ENCODE data around the gene C2CD2. TPM values are rescaled to one million over a fixed set of nuclear protein-coding genes. Genes with fewer than 3 reads are reported as not detected.

The C2CD2 gene
- total RNA-seq, 4 donors from 2014 or later, result 39.4 to 79.5 (median 49.4) TPM

- 51 to 62% methylated on average over 9 of the region's 9 CpGs for WGBS, 2 donors
- DNase-seq (ENCODE audit: low spot score in 2 of 2), result no peak
- no peak for TF ChIP-seq POLR2A (IDR thresholded peaks at IDR 0.05)
- TF ChIP-seq, protein P1, sequence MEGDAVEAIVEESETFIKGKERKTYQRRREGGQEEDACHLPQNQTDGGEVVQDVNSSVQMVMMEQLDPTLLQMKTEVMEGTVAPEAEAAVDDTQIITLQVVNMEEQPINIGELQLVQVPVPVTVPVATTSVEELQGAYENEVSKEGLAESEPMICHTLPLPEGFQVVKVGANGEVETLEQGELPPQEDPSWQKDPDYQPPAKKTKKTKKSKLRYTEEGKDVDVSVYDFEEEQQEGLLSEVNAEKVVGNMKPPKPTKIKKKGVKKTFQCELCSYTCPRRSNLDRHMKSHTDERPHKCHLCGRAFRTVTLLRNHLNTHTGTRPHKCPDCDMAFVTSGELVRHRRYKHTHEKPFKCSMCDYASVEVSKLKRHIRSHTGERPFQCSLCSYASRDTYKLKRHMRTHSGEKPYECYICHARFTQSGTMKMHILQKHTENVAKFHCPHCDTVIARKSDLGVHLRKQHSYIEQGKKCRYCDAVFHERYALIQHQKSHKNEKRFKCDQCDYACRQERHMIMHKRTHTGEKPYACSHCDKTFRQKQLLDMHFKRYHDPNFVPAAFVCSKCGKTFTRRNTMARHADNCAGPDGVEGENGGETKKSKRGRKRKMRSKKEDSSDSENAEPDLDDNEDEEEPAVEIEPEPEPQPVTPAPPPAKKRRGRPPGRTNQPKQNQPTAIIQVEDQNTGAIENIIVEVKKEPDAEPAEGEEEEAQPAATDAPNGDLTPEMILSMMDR (IDR thresholded peaks at IDR 0.05), result no peak
- intact Hi-C loops (cut with DNase I; ENCODE audit: low total_unique reads), result loop anchor here (10.0 kb wide), 1 partner anchor 167 kb away; no protein-coding TSS in a partner anchor
- no peak overlapping the region for H3K4me3 ChIP-seq (ENCODE audit: low read depth, poor library complexity, severe bottlenecking)
These were observed 5.5 kb downstream of the C2CD2 start for GRCh38 chr21:41948078-41948895.

GRCh38 chr21:41945982-41946381 lies 7.8 kb downstream of the C2CD2 start:
- intact Hi-C loops (cut with DNase I; ENCODE audit: low total_unique reads), result loop anchor here (10.0 kb wide), 1 partner anchor 169 kb away; no protein-coding TSS in a partner anchor
- no peak overlapping the region for H3K4me3 ChIP-seq (ENCODE audit: low read depth, poor library complexity, severe bottlenecking)
- 93 to 96% methylated on average over 8 of the region's 8 CpGs for WGBS, 2 donors
- TF ChIP-seq POLR2A (IDR thresholded peaks at IDR 0.05), result no peak
- DNase-seq (ENCODE audit: low spot score in 2 of 2), result no peak

DNA sequence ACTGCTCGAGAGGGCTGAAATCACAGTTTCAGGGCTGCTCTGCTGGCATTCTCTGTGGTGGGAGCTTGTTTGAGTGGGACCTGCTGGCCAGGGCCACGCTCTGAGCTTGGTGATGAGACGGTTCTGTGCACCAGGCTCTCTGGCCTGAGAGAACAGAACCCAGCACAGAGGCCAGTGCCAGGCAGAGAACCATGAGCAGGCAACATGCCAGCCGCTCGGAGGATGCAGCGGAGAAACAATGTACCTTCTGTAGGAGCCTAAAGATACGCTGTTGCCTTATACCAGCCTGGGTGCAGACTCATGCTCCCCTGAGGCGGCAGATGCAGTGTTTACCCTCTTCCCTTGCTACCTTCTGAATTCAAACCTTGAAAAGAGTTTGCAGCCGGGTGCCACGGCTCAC lies 10.0 kb downstream of the C2CD2 start:
- intact Hi-C loops (cut with DNase I; ENCODE audit: low total_unique reads), result loop anchor here (10.0 kb wide), 1 partner anchor 171 kb away; no protein-coding TSS in a partner anchor
- WGBS, 2 donors, result 91 to 94% methylated on average over 10 of the region's 10 CpGs
- no peak overlapping the region for H3K4me3 ChIP-seq (ENCODE audit: low read depth, poor library complexity, severe bottlenecking)
- DNase-seq (ENCODE audit: low spot score in 2 of 2), result no peak
- no peak for TF ChIP-seq POLR2A (IDR thresholded peaks at IDR 0.05)
- TF ChIP-seq, protein P1 (IDR thresholded peaks at IDR 0.05), result no peak

- intact Hi-C loops (cut with DNase I; ENCODE audit: low total_unique reads), result loop anchor here (10.0 kb wide), 1 partner anchor 172 kb away; no protein-coding TSS in a partner anchor
- no peak overlapping the region for H3K4me3 ChIP-seq (ENCODE audit: low read depth, poor library complexity, severe bottlenecking)
- no peak for DNase-seq (ENCODE audit: low spot score in 2 of 2)
- TF ChIP-seq, protein P1 (IDR thresholded peaks at IDR 0.05), result no peak
- no peak for TF ChIP-seq POLR2A (IDR thresholded peaks at IDR 0.05)
- WGBS, 2 donors, result 82 to 90% methylated on average over 9 of the region's 9 CpGs
These were observed 11.4 kb downstream of the C2CD2 start for GRCh38 chr21:41942457-41942856.

- DNase-seq (ENCODE audit: low spot score in 2 of 2), result no peak
- intact Hi-C loops (cut with DNase I; ENCODE audit: low total_unique reads), result loop anchor here (10.0 kb wide), 1 partner anchor 173 kb away; no protein-coding TSS in a partner anchor
- WGBS, 2 donors, result 92% methylated on average over 12 of the region's 12 CpGs
- TF ChIP-seq POLR2A (IDR thresholded peaks at IDR 0.05), result no peak
- TF ChIP-seq, protein P1 (IDR thresholded peaks at IDR 0.05), result no peak
- no peak overlapping the region for H3K4me3 ChIP-seq (ENCODE audit: low read depth, poor library complexity, severe bottlenecking)
These were observed 11.9 kb downstream of the C2CD2 start for GRCh38 chr21:41941941-41942340.

DNA sequence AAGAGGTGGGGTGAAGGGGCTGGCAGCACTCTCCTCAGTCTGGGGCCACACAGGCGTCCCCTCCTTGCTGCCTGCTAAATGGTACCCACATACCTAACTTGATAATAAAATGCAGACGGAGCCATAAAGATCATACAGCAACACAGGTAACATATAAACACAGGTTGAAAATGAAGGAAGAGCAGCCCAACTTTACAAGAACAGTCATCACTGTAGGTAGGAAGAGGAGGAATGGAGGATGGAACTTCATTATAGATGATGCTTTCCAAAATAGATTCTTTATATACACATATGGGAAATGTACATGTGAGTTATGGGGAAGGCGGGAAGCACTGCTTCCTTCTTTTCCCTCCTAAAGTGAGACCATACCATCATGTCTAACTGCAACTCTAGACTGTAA lies 13.4 kb downstream of the C2CD2 start:
- no peak overlapping the region for H3K4me3 ChIP-seq (ENCODE audit: low read depth, poor library complexity, severe bottlenecking)
- 96 to 98% methylated on average over 3 of the region's 3 CpGs for WGBS, 2 donors
- no peak for DNase-seq (ENCODE audit: low spot score in 2 of 2)
- TF ChIP-seq, protein P1 (IDR thresholded peaks at IDR 0.05), result no peak
- no peak for TF ChIP-seq POLR2A (IDR thresholded peaks at IDR 0.05)
- intact Hi-C loops (cut with DNase I; ENCODE audit: low total_unique reads), result loop anchor here (10.0 kb wide), 1 partner anchor 174 kb away; no protein-coding TSS in a partner anchor
